HEK293T (cell line): ENCODE data around the gene FBRSL1.

Experiments used
- FOXA1 ChIP-seq: fragments of 450-650 bp; IDR thresholded peaks from 2 replicates; pipeline ENCODE4 v1.6.1; 2016; ENCODE audit warnings: mild to moderate bottlenecking
- SP1 ChIP-seq: fragments of 450-650 bp; IDR thresholded peaks from 2 replicates; pipeline ENCODE4 v1.6.1; 2017
- TF ChIP-seq, protein P1 (sequence below): fragments of 450-650 bp; IDR thresholded peaks from 2 replicates; pipeline ENCODE4 v1.6.1; 2016

DNA sequence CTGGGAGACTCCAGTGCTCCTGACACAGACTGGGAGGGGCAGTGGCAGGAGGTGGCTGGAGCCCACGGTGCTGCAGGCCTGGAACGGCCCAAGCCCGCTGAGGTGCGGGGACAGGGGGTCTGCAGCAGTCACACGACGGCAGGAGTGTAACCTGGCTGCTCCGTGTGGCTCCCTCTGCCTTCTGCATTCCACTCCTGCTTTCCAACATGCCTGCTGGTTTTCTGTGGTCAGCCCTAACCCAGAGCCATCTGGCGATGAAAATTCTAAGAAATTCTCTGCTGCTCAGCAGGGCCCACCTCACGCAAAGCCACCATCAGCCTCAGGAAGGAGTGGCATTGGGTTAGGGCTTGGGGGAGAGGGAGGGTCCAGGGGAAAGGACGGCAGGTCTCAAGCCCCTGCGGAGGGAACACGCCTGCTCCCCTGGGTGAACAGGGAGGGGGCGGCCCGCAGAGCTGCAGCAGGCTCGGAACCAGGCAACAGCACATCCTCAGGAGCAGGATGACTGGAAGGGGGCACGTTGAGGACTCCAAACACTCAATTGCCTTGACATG, 5.0 kb upstream of the FBRSL1 start:
- no peak for TF ChIP-seq SP1
- TF ChIP-seq FOXA1 = no peak
- TF ChIP-seq, protein P1, sequence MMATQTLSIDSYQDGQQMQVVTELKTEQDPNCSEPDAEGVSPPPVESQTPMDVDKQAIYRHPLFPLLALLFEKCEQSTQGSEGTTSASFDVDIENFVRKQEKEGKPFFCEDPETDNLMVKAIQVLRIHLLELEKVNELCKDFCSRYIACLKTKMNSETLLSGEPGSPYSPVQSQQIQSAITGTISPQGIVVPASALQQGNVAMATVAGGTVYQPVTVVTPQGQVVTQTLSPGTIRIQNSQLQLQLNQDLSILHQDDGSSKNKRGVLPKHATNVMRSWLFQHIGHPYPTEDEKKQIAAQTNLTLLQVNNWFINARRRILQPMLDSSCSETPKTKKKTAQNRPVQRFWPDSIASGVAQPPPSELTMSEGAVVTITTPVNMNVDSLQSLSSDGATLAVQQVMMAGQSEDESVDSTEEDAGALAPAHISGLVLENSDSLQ = no peak
